ENCODE results near the gene ADGRB3. TPM values are rescaled to one million over a fixed set of nuclear protein-coding genes. Genes with fewer than 3 reads are reported as not detected.
"Not testable (repeated sequence)": the region's sequence is repeated elsewhere in the genome, so short reads cannot be mapped to it uniquely, and the experiment has no call there.

Gene ADGRB3
- total RNA-seq, 1 donor from 2014 or later = 179 TPM

GRCh38 chr6:68826501-68826900, 191.4 kb downstream of the ADGRB3 start:
- no peak for DNase-seq

GRCh38 chr6:68834551-68834950, 199.5 kb downstream of the ADGRB3 start:
- no peak for DNase-seq

GRCh38 chr6:68838571-68838970, 203.5 kb downstream of the ADGRB3 start:
- no peak for DNase-seq

- DNase-seq = no peak
Measured at GRCh38 chr6:68852791-68853190, 217.7 kb downstream of the ADGRB3 start.

GRCh38 chr6:68859233-68859632, 224.2 kb downstream of the ADGRB3 start:
- DNase-seq = no peak

- no peak for DNase-seq
Measured at GRCh38 chr6:68868646-68869045, 233.6 kb downstream of the ADGRB3 start.

GRCh38 chr6:68873236-68873635, 238.2 kb downstream of the ADGRB3 start:
- no peak for DNase-seq

GRCh38 chr6:68874747-68875146, 239.7 kb downstream of the ADGRB3 start:
- no peak for DNase-seq

GRCh38 chr6:68875403-68875802, 240.3 kb downstream of the ADGRB3 start:
- DNase-seq = no peak

GRCh38 chr6:68876792-68877493, 241.9 kb downstream of the ADGRB3 start:
- DNase-seq = no peak

GRCh38 chr6:68880050-68880813, 245.2 kb downstream of the ADGRB3 start:
- no peak for DNase-seq

GRCh38 chr6:68883325-68883724, 248.2 kb downstream of the ADGRB3 start:
- DNase-seq = not testable (repeated sequence)

- DNase-seq = no peak
Measured at GRCh38 chr6:68891419-68891818, 256.3 kb downstream of the ADGRB3 start.

- DNase-seq = no peak
Measured at GRCh38 chr6:68892452-68892851, 257.4 kb downstream of the ADGRB3 start.

GRCh38 chr6:68895929-68896328, 260.8 kb downstream of the ADGRB3 start:
- DNase-seq = no peak

GRCh38 chr6:68901044-68901443, 266.0 kb downstream of the ADGRB3 start:
- no peak for DNase-seq

GRCh38 chr6:68911334-68911733, 276.3 kb downstream of the ADGRB3 start:
- no peak for DNase-seq

GRCh38 chr6:68911811-68912210, 276.7 kb downstream of the ADGRB3 start:
- no peak for DNase-seq

GRCh38 chr6:68912805-68913204, 277.7 kb downstream of the ADGRB3 start:
- not testable (repeated sequence) for DNase-seq

- no peak for DNase-seq
Measured at GRCh38 chr6:68915586-68915985, 280.5 kb downstream of the ADGRB3 start.

GRCh38 chr6:68919537-68919936, 284.5 kb downstream of the ADGRB3 start:
- DNase-seq = no peak

- DNase-seq = no peak
Measured at GRCh38 chr6:68941345-68941744, 306.3 kb downstream of the ADGRB3 start.

GRCh38 chr6:68947721-68948120, 312.6 kb downstream of the ADGRB3 start:
- DNase-seq = no peak

- no peak for DNase-seq
Measured at GRCh38 chr6:68951270-68951669, 316.2 kb downstream of the ADGRB3 start.

All from occipital lobe (tissue), 2 donors.